Liver (tissue), 9 donors: Measurements from ENCODE around the gene LRMDA. TPM values are rescaled to one million over a fixed set of nuclear protein-coding genes. Genes with fewer than 3 reads are reported as not detected.

ENCODE experiments used
- DNase-seq: peaks from one replicate; pipeline ENCODE4 v3.0.0-alpha.2; 2017; ENCODE audit warnings: low spot score
- H3K27ac ChIP-seq, 2 donors: one replicate each; pipeline ENCODE4 v1.7.0; 2013; ENCODE audit warnings: inconsistent platforms in 2 of 2, low read length in 2 of 2, control low read depth in 1 of 2, low read depth in 1 of 2, mild to moderate bottlenecking in 1 of 2
- H3K27me3 ChIP-seq, 4 donors: one replicate each; pipeline versions ENCODE4 v1.6.1 to v1.7.0; 2013; ENCODE audit warnings: low read length in 3 of 4, inconsistent platforms in 1 of 4, mild to moderate bottlenecking in 1 of 4, moderate library complexity in 1 of 4; ENCODE audit not compliant: control insufficient read depth in 4 of 4, insufficient read depth in 4 of 4
- H3K36me3 ChIP-seq, 4 donors: one replicate each; pipeline versions ENCODE4 v1.6.1 to v1.7.0; 2013; ENCODE audit warnings: low read length in 3 of 4, mild to moderate bottlenecking in 3 of 4, low read depth in 1 of 4, moderate library complexity in 1 of 4; ENCODE audit not compliant: control insufficient read depth in 4 of 4, insufficient read depth in 3 of 4
- H3K4me1 ChIP-seq, 4 donors: one replicate each; pipeline versions ENCODE4 v1.6.1 to v1.7.0; 2013; ENCODE audit warnings: low read length in 3 of 4, mild to moderate bottlenecking in 3 of 4, moderate library complexity in 1 of 4; ENCODE audit not compliant: control insufficient read depth in 4 of 4, insufficient read depth in 4 of 4
- H3K4me3 ChIP-seq, 3 donors: one replicate each; pipeline versions ENCODE4 v1.6.1 to v1.7.0; 2013; ENCODE audit warnings: low read length in 3 of 3, control low read depth in 1 of 3, low read depth in 1 of 3, mild to moderate bottlenecking in 1 of 3
- H3K9ac ChIP-seq, 2 donors: one replicate each; pipeline ENCODE4 v1.7.0; 2013; ENCODE audit warnings: low read length in 2 of 2, mild to moderate bottlenecking in 2 of 2, moderate library complexity in 2 of 2, control low read depth in 1 of 2, low read depth in 1 of 2
- H3K9me3 ChIP-seq, 4 donors: one replicate each; pipeline versions ENCODE4 v1.6.1 to v1.7.0; 2013; ENCODE audit warnings: low read length in 3 of 4; ENCODE audit not compliant: control insufficient read depth in 4 of 4
- EGR1 ChIP-seq, 2 donors: IDR thresholded peaks; 2 replicates each; pipeline ENCODE4 v1.6.1; 2016 to 2018; ENCODE audit warnings: antibody characterized with exemption in 2 of 2, low read depth in 2 of 2
- FOXA1 ChIP-seq: IDR thresholded peaks from 2 replicates; pipeline ENCODE4 v1.6.1; 2016; ENCODE audit warnings: antibody characterized with exemption
- FOXA2 ChIP-seq: IDR thresholded peaks from 2 replicates; pipeline ENCODE4 v1.6.1; 2016; ENCODE audit warnings: antibody characterized with exemption
- GABPA ChIP-seq, 2 donors: IDR thresholded peaks in 1 of 2; conservative IDR thresholded peaks in 1 of 2; 2 replicates each; pipeline ENCODE4 v1.6.1; 2016; ENCODE audit warnings: antibody characterized with exemption in 2 of 2, mild to moderate bottlenecking in 1 of 2, moderate library complexity in 1 of 2
- HNF4G ChIP-seq: IDR thresholded peaks from 2 replicates; pipeline ENCODE4 v1.6.1; 2016; ENCODE audit warnings: antibody characterized with exemption
- JUND ChIP-seq, 2 donors: IDR thresholded peaks; 2 replicates each; pipeline ENCODE4 v1.6.1; 2016; ENCODE audit warnings: antibody characterized with exemption in 2 of 2
- NR2F2 ChIP-seq: IDR thresholded peaks from 2 replicates; pipeline ENCODE4 v1.6.1; 2016; ENCODE audit warnings: antibody characterized with exemption
- RAD21 ChIP-seq, 2 donors: IDR thresholded peaks; 2 replicates each; pipeline ENCODE4 v1.6.1; 2016; ENCODE audit warnings: antibody characterized with exemption in 2 of 2, mild to moderate bottlenecking in 2 of 2
- RXRA ChIP-seq, 2 donors: IDR thresholded peaks; 2 replicates each; pipeline ENCODE4 v1.6.1; 2017 to 2018; ENCODE audit warnings: antibody characterized with exemption in 2 of 2, mild to moderate bottlenecking in 1 of 2
- SP1 ChIP-seq: IDR thresholded peaks from 2 replicates; pipeline ENCODE4 v1.6.1; 2018; ENCODE audit warnings: antibody characterized with exemption, mild to moderate bottlenecking
- TAF1 ChIP-seq: conservative IDR thresholded peaks from 2 replicates; pipeline ENCODE4 v1.6.1; 2016; ENCODE audit warnings: antibody characterized with exemption, mild to moderate bottlenecking
- YY1 ChIP-seq: IDR thresholded peaks from 2 replicates; pipeline ENCODE4 v1.6.1; 2016; ENCODE audit warnings: antibody characterized with exemption, mild to moderate bottlenecking
- WGBS: extraction: QIAGEN DNeasy Blood & Tissue Kit; methylation state at CpG from one replicate; pipeline ENCODE4 v1.1.7; 2013; 5-methylcytosine and 5-hydroxymethylcytosine counted together
- polyA plus RNA-seq, 2 donors: library from polyadenylated mRNA; stranded (reverse) in 1 of 2; unstranded in 1 of 2; fragments of 200-250 nt in 1 of 2; fragments of >200 nt in 1 of 2; fragmentation: Nextera tagmentation in 1 of 2; extraction: Ambion mirVana in 1 of 2; gene quantifications; one replicate each; pipeline versions ENCODE4 v1.2.1 to v1.2.3, GENCODE V29; 2013 to 2015
- total RNA-seq, 2 donors: library from RNA; depleted of rRNA; stranded (reverse); fragments of >200 nt; gene quantifications; one replicate each; pipeline ENCODE4 v1.2.3, GENCODE V29; 2014
- TF ChIP-seq, protein P1 (sequence below): fragments of 150-350 bp; IDR thresholded peaks from 2 replicates; pipeline ENCODE4 v1.5.1; 2017; ENCODE audit warnings: improper control_type of control experiment, low read depth, low read length; ENCODE audit not compliant: missing input control
- TF ChIP-seq, protein P2 (sequence below): IDR thresholded peaks from 2 replicates; pipeline ENCODE4 v1.6.1; 2016; ENCODE audit warnings: antibody characterized with exemption, mild to moderate bottlenecking
- TF ChIP-seq, protein P3 (sequence below): IDR thresholded peaks from 2 replicates; pipeline ENCODE4 v1.6.1; 2016; ENCODE audit warnings: antibody characterized with exemption
- TF ChIP-seq, protein P4 (sequence below): IDR thresholded peaks from 2 replicates; pipeline ENCODE4 v1.6.1; 2016; ENCODE audit warnings: antibody characterized with exemption
- donor health status: healthy.
- donor health status: healthy.
- donor health status: healthy.
- donor health status: healthy.
- donor health status: healthy.

The LRMDA gene
- total and polyA plus RNA-seq, 4 donors: 7.9 to 15.8 (median 11.3) TPM

DNA sequence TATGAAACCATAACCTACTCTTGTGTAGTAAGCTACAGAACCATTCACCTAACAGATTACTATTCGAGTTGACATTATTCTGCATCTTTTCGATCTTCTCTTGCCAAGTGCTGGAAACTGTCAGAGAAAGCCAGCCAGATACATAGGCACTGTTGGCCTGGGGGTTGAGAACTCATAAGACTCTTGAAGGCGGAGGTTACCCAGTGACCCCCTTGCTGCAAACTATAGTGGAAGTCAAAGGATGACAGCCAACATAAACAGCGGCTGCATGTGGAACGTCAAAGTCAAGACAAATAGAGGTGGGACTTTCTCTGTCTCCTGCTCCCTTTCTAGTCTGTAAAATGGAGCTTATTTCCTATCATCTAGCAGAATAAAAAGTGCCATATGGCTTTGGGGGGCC lies 394.2 kb downstream of the LRMDA start:
- Histone ChIP-seq H3K4me3 (no peak overlapping the region), H3K9ac (no peak overlapping the region), H3K9me3 (no peaks in the 10 kb centered on the region), H3K27me3 (no peaks in the 10 kb centered on the region), H3K27ac (no peak overlapping the region), H3K4me1 (no peaks in the 10 kb centered on the region), H3K36me3 (peaks cover 0 to 1% (median 0%) of the 10 kb centered on the region in 4 donors)
- WGBS: 83% methylated on average over 5 of the region's 5 CpGs
- TF ChIP-seq YY1 (no peak), GABPA (IDR thresholded peaks at IDR 0.05 in 1 of 2, conservative IDR thresholded peaks at IDR 0.05 in 1 of 2) (no peak), JUND (IDR thresholded peaks at IDR 0.05) (no peak), TAF1 (no peak), FOXA1 (no peak), RXRA (IDR thresholded peaks at IDR 0.05) (no peak), EGR1 (IDR thresholded peaks at IDR 0.05; ENCODE audit: low read depth in 2 of 2) (no peak), FOXA2 (no peak)
- TF ChIP-seq, protein P1, sequence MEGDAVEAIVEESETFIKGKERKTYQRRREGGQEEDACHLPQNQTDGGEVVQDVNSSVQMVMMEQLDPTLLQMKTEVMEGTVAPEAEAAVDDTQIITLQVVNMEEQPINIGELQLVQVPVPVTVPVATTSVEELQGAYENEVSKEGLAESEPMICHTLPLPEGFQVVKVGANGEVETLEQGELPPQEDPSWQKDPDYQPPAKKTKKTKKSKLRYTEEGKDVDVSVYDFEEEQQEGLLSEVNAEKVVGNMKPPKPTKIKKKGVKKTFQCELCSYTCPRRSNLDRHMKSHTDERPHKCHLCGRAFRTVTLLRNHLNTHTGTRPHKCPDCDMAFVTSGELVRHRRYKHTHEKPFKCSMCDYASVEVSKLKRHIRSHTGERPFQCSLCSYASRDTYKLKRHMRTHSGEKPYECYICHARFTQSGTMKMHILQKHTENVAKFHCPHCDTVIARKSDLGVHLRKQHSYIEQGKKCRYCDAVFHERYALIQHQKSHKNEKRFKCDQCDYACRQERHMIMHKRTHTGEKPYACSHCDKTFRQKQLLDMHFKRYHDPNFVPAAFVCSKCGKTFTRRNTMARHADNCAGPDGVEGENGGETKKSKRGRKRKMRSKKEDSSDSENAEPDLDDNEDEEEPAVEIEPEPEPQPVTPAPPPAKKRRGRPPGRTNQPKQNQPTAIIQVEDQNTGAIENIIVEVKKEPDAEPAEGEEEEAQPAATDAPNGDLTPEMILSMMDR: no peak
- TF ChIP-seq, protein P2, sequence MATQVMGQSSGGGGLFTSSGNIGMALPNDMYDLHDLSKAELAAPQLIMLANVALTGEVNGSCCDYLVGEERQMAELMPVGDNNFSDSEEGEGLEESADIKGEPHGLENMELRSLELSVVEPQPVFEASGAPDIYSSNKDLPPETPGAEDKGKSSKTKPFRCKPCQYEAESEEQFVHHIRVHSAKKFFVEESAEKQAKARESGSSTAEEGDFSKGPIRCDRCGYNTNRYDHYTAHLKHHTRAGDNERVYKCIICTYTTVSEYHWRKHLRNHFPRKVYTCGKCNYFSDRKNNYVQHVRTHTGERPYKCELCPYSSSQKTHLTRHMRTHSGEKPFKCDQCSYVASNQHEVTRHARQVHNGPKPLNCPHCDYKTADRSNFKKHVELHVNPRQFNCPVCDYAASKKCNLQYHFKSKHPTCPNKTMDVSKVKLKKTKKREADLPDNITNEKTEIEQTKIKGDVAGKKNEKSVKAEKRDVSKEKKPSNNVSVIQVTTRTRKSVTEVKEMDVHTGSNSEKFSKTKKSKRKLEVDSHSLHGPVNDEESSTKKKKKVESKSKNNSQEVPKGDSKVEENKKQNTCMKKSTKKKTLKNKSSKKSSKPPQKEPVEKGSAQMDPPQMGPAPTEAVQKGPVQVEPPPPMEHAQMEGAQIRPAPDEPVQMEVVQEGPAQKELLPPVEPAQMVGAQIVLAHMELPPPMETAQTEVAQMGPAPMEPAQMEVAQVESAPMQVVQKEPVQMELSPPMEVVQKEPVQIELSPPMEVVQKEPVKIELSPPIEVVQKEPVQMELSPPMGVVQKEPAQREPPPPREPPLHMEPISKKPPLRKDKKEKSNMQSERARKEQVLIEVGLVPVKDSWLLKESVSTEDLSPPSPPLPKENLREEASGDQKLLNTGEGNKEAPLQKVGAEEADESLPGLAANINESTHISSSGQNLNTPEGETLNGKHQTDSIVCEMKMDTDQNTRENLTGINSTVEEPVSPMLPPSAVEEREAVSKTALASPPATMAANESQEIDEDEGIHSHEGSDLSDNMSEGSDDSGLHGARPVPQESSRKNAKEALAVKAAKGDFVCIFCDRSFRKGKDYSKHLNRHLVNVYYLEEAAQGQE: no peak
- TF ChIP-seq, protein P3, sequence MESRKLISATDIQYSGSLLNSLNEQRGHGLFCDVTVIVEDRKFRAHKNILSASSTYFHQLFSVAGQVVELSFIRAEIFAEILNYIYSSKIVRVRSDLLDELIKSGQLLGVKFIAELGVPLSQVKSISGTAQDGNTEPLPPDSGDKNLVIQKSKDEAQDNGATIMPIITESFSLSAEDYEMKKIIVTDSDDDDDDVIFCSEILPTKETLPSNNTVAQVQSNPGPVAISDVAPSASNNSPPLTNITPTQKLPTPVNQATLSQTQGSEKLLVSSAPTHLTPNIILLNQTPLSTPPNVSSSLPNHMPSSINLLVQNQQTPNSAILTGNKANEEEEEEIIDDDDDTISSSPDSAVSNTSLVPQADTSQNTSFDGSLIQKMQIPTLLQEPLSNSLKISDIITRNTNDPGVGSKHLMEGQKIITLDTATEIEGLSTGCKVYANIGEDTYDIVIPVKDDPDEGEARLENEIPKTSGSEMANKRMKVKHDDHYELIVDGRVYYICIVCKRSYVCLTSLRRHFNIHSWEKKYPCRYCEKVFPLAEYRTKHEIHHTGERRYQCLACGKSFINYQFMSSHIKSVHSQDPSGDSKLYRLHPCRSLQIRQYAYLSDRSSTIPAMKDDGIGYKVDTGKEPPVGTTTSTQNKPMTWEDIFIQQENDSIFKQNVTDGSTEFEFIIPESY: no peak
- no peak for DNase-seq

DNA sequence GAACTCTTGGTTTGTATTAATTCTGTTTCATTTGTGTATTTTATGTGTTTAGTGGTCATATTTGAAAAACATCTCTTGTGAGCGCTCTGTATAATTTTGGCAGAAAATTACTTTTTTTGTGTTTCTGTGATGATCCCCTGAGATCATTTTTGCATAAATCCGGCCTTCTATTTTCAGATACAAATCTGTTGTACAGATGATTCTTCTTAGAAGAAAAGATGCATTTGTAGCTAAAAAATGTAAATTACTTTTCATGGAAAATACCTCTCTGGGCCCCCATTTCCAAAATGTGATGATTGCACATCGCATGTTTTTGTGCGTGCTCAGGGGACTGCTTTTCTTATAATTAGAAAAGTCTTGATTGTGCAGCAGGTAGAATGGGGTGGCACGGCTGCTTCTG lies 395.4 kb downstream of the LRMDA start:
- no peak for DNase-seq
- Histone ChIP-seq H3K4me3 (no peak overlapping the region), H3K36me3 (peaks cover 0 to 1% (median 0%) of the 10 kb centered on the region in 4 donors), H3K27me3 (no peaks in the 10 kb centered on the region), H3K27ac (no peak overlapping the region), H3K9me3 (no peaks in the 10 kb centered on the region), H3K9ac (no peak overlapping the region), H3K4me1 (no peaks in the 10 kb centered on the region)
- 78% methylated on average over 5 of the region's 5 CpGs for WGBS
- TF ChIP-seq, protein P1: no peak
- TF ChIP-seq NR2F2 (no peak), FOXA1 (no peak), HNF4G (no peak), YY1 (no peak), JUND (IDR thresholded peaks at IDR 0.05) (no peak), EGR1 (IDR thresholded peaks at IDR 0.05; ENCODE audit: low read depth in 2 of 2) (no peak), RAD21 (IDR thresholded peaks at IDR 0.05) (no peak), SP1 (no peak), TAF1 (no peak), RXRA (IDR thresholded peaks at IDR 0.05) (no peak)
- TF ChIP-seq, protein P3: no peak
- TF ChIP-seq, protein P4, sequence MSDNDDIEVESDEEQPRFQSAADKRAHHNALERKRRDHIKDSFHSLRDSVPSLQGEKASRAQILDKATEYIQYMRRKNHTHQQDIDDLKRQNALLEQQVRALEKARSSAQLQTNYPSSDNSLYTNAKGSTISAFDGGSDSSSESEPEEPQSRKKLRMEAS: no peak
